Gastrocnemius medialis (tissue), 4 donors: Measurements from ENCODE around the gene ATP6V0E1. TPM values are rescaled to one million over a fixed set of nuclear protein-coding genes. Genes with fewer than 3 reads are reported as not detected.

Source experiments
- ATAC-seq, 2 donors: fragments of 150-250 bp; one replicate each; pipeline ENCODE4 v1.9.1; 2016
- DNase-seq, 2 donors: peaks; one replicate each; pipeline ENCODE4 v3.0.0-alpha.2; 2019
- H3K27ac ChIP-seq, 4 donors: fragments of 200-600 bp; sonication (generic); 1 replicate in 1 of 4; 2 replicates in 3 of 4; pipeline ENCODE4 v1.5.1; 2016 to 2018; ENCODE audit warnings: mild to moderate bottlenecking in 2 of 4, moderate library complexity in 1 of 4
- H3K27me3 ChIP-seq, 3 donors: fragments of 200-600 bp; sonication (generic) in 2 of 3; 1 replicate in 1 of 3; 2 replicates in 2 of 3; pipeline versions ENCODE4 v1.5.1 to v1.6.0; 2016 to 2019; ENCODE audit warnings: mild to moderate bottlenecking in 1 of 3, moderate library complexity in 1 of 3
- H3K36me3 ChIP-seq, 2 donors: fragments of 200-600 bp; sonication (generic) in 1 of 2; one replicate each; pipeline ENCODE4 v1.5.1; 2017 to 2018
- H3K4me1 ChIP-seq, 2 donors: fragments of 200-600 bp; sonication (generic) in 1 of 2; one replicate each; pipeline ENCODE4 v1.5.1; 2016 to 2017; ENCODE audit warnings: mild to moderate bottlenecking in 2 of 2
- H3K4me3 ChIP-seq, 4 donors: fragments of 200-600 bp; sonication (generic) in 3 of 4; 1 replicate in 1 of 4; 2 replicates in 3 of 4; pipeline ENCODE4 v1.5.1; 2016 to 2019; ENCODE audit warnings: mild to moderate bottlenecking in 2 of 4
- H3K9me3 ChIP-seq, 3 donors: fragments of 200-600 bp; sonication (generic) in 2 of 3; 1 replicate in 1 of 3; 2 replicates in 2 of 3; pipeline ENCODE4 v1.5.1; 2016 to 2019
- CTCF ChIP-seq, 5 experiments: fragments of 450-650 bp in 3 of 5; fragments of 200-600 bp in 2 of 5; sonication (generic) in 2 of 5; IDR thresholded peaks in 4 of 5; conservative IDR thresholded peaks in 1 of 5; 1 replicate in 4 of 5; 2 replicates in 1 of 5; pipeline ENCODE4 v1.5.1; 2016 to 2019; ENCODE audit warnings: antibody characterized with exemption in 5 of 5, mild to moderate bottlenecking in 3 of 5, moderate library complexity in 3 of 5
- POLR2A ChIP-seq, 2 donors: fragments of 450-650 bp; IDR thresholded peaks; one replicate each; pipeline ENCODE4 v1.6.1; 2017; ENCODE audit warnings: antibody characterized with exemption in 2 of 2, mild to moderate bottlenecking in 2 of 2, moderate library complexity in 2 of 2
- in situ Hi-C, 4 donors: fragments of 200-750 bp; cut with MboI; loops; one replicate each; pipeline versions ENCODE4 v1.15.0 to v1.8.0; 2017; ENCODE audit warnings: low sequenced_read_pairs in 4 of 4
- intact Hi-C: fragments of 100-400 bp; cut with DNase I; formaldehyde crosslinking; loops from one replicate; pipeline ENCODE4 v1.15.1; 2023; ENCODE audit warnings: low total_unique reads
- total RNA-seq, 4 donors: library from RNA; depleted of rRNA; stranded (reverse); fragments of >200 nt; gene quantifications; one replicate each; pipeline versions ENCODE4 v1.1.0 to v1.2.3, GENCODE V29; 2016

ATP6V0E1 gene
- total RNA-seq, 4 donors from 2014 or later = 101 to 183 (median 164) TPM

GRCh38 chr5:173055722-173055982 is 72.1 kb downstream of the ATP6V0E1 start:
- TF ChIP-seq CTCF (IDR thresholded peaks at IDR 0.05 in 4 of 5, conservative IDR thresholded peaks at IDR 0.05 in 1 of 5) = no peak
- no peak for DNase-seq
- Histone ChIP-seq H3K4me3 (peak overlapping the region; percentile 85 to 96 (median 92)), H3K27ac (peak overlapping the region; percentile 98 to 99 (median 99)), H3K36me3 (no peaks in the 10 kb centered on the region), H3K9me3 (no peaks in the 10 kb centered on the region), H3K27me3 (peaks cover 0 to 4% (median 0%) of the 10 kb centered on the region in 3 donors), H3K4me1 (peaks cover 18 to 21% of the 10 kb centered on the region in 2 donors)
- in situ Hi-C loops (loop anchor here (10.0 kb wide), 2 partner anchors 61 to 71 kb away; partner anchors contain the start of gene ATP6V0E1 (in 3 of the 4)), intact Hi-C loops (loop anchor here (10.0 kb wide), 1 partner anchor 191 kb away; no protein-coding TSS in a partner anchor)
- no peak for ATAC-seq

- in situ Hi-C loops (loop anchor here (10.0 kb wide), 2 partner anchors 61 to 71 kb away; partner anchors contain the start of gene ATP6V0E1 (in 3 of the 4)), intact Hi-C loops (loop anchor here (1.0 to 10.0 kb wide), 4 partner anchors 45 to 191 kb away; partner anchors contain the start of gene BNIP1)
- ATAC-seq (peak; percentile 87 to 88), DNase-seq (peak; percentile 96 to 97)
- Histone ChIP-seq H3K36me3 (no peaks in the 10 kb centered on the region), H3K27me3 (peaks cover 0 to 4% (median 0%) of the 10 kb centered on the region in 3 donors), H3K9me3 (no peaks in the 10 kb centered on the region), H3K4me1 (peaks cover 18 to 21% of the 10 kb centered on the region in 2 donors), H3K4me3 (peak within 1 kb of the TSS; percentile 85 to 96 (median 92)), H3K27ac (peak within 1 kb of the TSS; percentile 98 to 99 (median 99))
- peak in 1 of 5 experiments; percentile 25 for TF ChIP-seq CTCF (IDR thresholded peaks at IDR 0.05 in 4 of 5, conservative IDR thresholded peaks at IDR 0.05 in 1 of 5)
- TF ChIP-seq POLR2A (IDR thresholded peaks at IDR 0.05) = peak; percentile 63 to 88
Observed at GRCh38 chr5:173055983-173056782, 72.6 kb downstream of the ATP6V0E1 start, which contains the start of gene CREBRF. TSS of gene CREBRF (plus strand) at chr5:173056352. CDS start at chr5:173080776, 24,424 bp downstream.

GRCh38 chr5:173056783-173057061 is 73.2 kb downstream of the ATP6V0E1 start:
- peaks cover 18 to 26% of the 10 kb centered on the region in 2 donors for H3K4me1 ChIP-seq
- no peak for TF ChIP-seq CTCF (IDR thresholded peaks at IDR 0.05 in 4 of 5, conservative IDR thresholded peaks at IDR 0.05 in 1 of 5)
- no peak for TF ChIP-seq POLR2A (IDR thresholded peaks at IDR 0.05)

GRCh38 chr5:173057062-173057924 is 73.7 kb downstream of the ATP6V0E1 start:
- TF ChIP-seq POLR2A (IDR thresholded peaks at IDR 0.05) (peak; percentile 32 to 78), CTCF (IDR thresholded peaks at IDR 0.05 in 4 of 5, conservative IDR thresholded peaks at IDR 0.05 in 1 of 5) (peak in 1 of 5 experiments; percentile 24)
- peak overlapping the region; percentile 98 to 99 (median 99) for H3K27ac ChIP-seq
- H3K27me3 ChIP-seq = no peaks in the 10 kb centered on the region
- no peaks in the 10 kb centered on the region for H3K9me3 ChIP-seq
- intact Hi-C loops (loop anchor here (2.0 to 10.0 kb wide), 2 partner anchors 46 to 192 kb away; no protein-coding TSS in a partner anchor), in situ Hi-C loops (loop anchor here (10.0 kb wide), 2 partner anchors 62 to 72 kb away; partner anchors contain the start of gene ATP6V0E1 (in 3 of the 4))
- ATAC-seq (peak; percentile 88 to 91), DNase-seq (peak; percentile 99)
- H3K36me3 ChIP-seq = no peaks in the 10 kb centered on the region
- H3K4me3 ChIP-seq = peak overlapping the region; percentile 85 to 96 (median 92)
- peaks cover 18 to 31% of the 10 kb centered on the region in 2 donors for H3K4me1 ChIP-seq

More at GRCh38 chr5:173056783-173057061, 73.2 kb downstream of the ATP6V0E1 start:
- no peaks in the 10 kb centered on the region for H3K36me3 ChIP-seq
- no peaks in the 10 kb centered on the region for H3K27me3 ChIP-seq
- H3K27ac ChIP-seq = peak overlapping the region; percentile 98 to 99 (median 99)
- no peaks in the 10 kb centered on the region for H3K9me3 ChIP-seq
- in situ Hi-C loops (loop anchor here (10.0 kb wide), 2 partner anchors 62 to 72 kb away; partner anchors contain the start of gene ATP6V0E1 (in 3 of the 4)), intact Hi-C loops (loop anchor here (1.0 to 10.0 kb wide), 4 partner anchors 46 to 192 kb away; partner anchors contain the start of gene BNIP1)
- peak overlapping the region; percentile 85 to 96 (median 92) for H3K4me3 ChIP-seq
- ATAC-seq (peak; percentile 80 to 81), DNase-seq (no peak)
